IMR-90 (cell line): Measurements from ENCODE around the gene PPY. TPM values are rescaled to one million over a fixed set of nuclear protein-coding genes. Genes with fewer than 3 reads are reported as not detected.

Experiments used
- ATAC-seq: fragments of 200-7000 bp; cut with Tn5 transposase; 2 replicates; pipeline ENCODE4 v1.9.1; 2020; ENCODE audit warnings: low read depth, mild to moderate bottlenecking, moderate library complexity
- BruUV-seq: library from RNA; stranded (reverse); fragments of 400-500 nt; replicated peaks from 2 replicates; lab custom pipeline; 2021; lab: Mats Ljungman, UMichigan
- CTCF ChIA-PET: fragments of 300-600 bp; formaldehyde crosslinking; extraction: SDS; loops from one replicate; lab custom pipeline; 2021; ENCODE audit warnings: antibody characterized with exemption; lab: Yijun Ruan, JAX
- POLR2A ChIA-PET: fragments of 300-600 bp; sonication (Branson Sonifier 250); formaldehyde crosslinking; loops from one replicate; lab custom pipeline; 2022; ENCODE audit warnings: antibody characterized with exemption; ENCODE audit not compliant: unreplicated experiment; lab: Charles Lee
- DNase-seq: peaks from one replicate; pipeline ENCODE4 v3.0.0; 2013
- H2AFZ ChIP-seq: replicated peaks from 2 replicates; pipeline ENCODE3; 2013; ENCODE audit warnings: low read length, mild to moderate bottlenecking; ENCODE audit not compliant: poor library complexity
- H2AK5ac ChIP-seq: 2 replicates; pipeline ENCODE4 v1.6.1; 2013; ENCODE audit warnings: low read depth, low read length, inconsistent platforms
- H2AK9ac ChIP-seq: replicated peaks from 2 replicates; pipeline ENCODE3; 2013; ENCODE audit warnings: mild to moderate bottlenecking, low read depth, low read length, moderate library complexity; ENCODE audit not compliant: poor library complexity
- H2BK120ac ChIP-seq: 2 replicates; pipeline ENCODE4 v1.6.1; 2013; ENCODE audit warnings: low read depth, low read length, inconsistent platforms
- H2BK15ac ChIP-seq: 3 replicates; pipeline ENCODE4 v1.6.1; 2013; ENCODE audit warnings: low read depth, low read length, inconsistent platforms
- H2BK20ac ChIP-seq: 2 replicates; pipeline ENCODE4 v1.6.1; 2013; ENCODE audit warnings: low read depth, mild to moderate bottlenecking, inconsistent platforms, low read length, moderate library complexity
- H2BK5ac ChIP-seq: 2 replicates; pipeline ENCODE4 v1.6.1; 2013; ENCODE audit warnings: mild to moderate bottlenecking, low read depth, low read length, inconsistent platforms; ENCODE audit not compliant: poor library complexity, severe bottlenecking
- H3K14ac ChIP-seq: replicated peaks from 2 replicates; pipeline ENCODE4 v1.6.1; 2013; ENCODE audit warnings: low read depth, low read length, inconsistent platforms
- H3K18ac ChIP-seq: 2 replicates; pipeline ENCODE4 v1.6.1; 2013; ENCODE audit warnings: low read depth, low read length, control low read depth
- H3K23ac ChIP-seq: 2 replicates; pipeline ENCODE4 v1.6.1; 2013; ENCODE audit warnings: low read depth, low read length, inconsistent platforms
- H3K27ac ChIP-seq: 2 replicates; pipeline ENCODE4 v1.5.1; 2013; ENCODE audit warnings: mild to moderate bottlenecking, control low read depth, low read length; ENCODE audit not compliant: insufficient read depth
- H3K27me3 ChIP-seq: 2 replicates; pipeline ENCODE4 v1.6.1; 2013; ENCODE audit warnings: low read length; ENCODE audit not compliant: control insufficient read depth, insufficient read depth
- H3K36me3 ChIP-seq: 2 replicates; pipeline ENCODE4 v1.6.1; 2013; ENCODE audit warnings: low read length, mixed read lengths; ENCODE audit not compliant: control insufficient read depth, insufficient read depth
- H3K4ac ChIP-seq: 2 replicates; pipeline ENCODE4 v1.6.1; 2013; ENCODE audit warnings: low read depth, low read length, inconsistent platforms
- H3K4me1 ChIP-seq: 2 replicates; pipeline ENCODE4 v1.6.1; 2013; ENCODE audit warnings: low read length, mixed read lengths; ENCODE audit not compliant: control insufficient read depth, insufficient read depth
- H3K4me2 ChIP-seq: 2 replicates; pipeline ENCODE4 v1.6.1; 2013; ENCODE audit warnings: low read depth, mild to moderate bottlenecking, control low read depth, low read length, moderate library complexity
- H3K4me3 ChIP-seq: 2 replicates; pipeline ENCODE4 v1.5.1; 2013; ENCODE audit warnings: low read depth, mild to moderate bottlenecking, control low read depth, low read length, moderate library complexity; ENCODE audit not compliant: insufficient read depth
- H3K56ac ChIP-seq: 2 replicates; pipeline ENCODE4 v1.6.1; 2013; ENCODE audit warnings: low read length, inconsistent platforms; ENCODE audit not compliant: insufficient read depth; ENCODE audit errors: extremely low read depth
- H3K79me1 ChIP-seq, 2 experiments: 2 replicates each; pipeline ENCODE4 v1.6.1; 2013; ENCODE audit warnings: low read length in 2 of 2, inconsistent platforms in 1 of 2, low read depth in 1 of 2
- H3K9ac ChIP-seq: 2 replicates; pipeline ENCODE4 v1.6.1; 2013; ENCODE audit warnings: low read depth, low read length, control low read depth
- H3K9me1 ChIP-seq: 2 replicates; pipeline ENCODE4 v1.6.1; 2013; ENCODE audit warnings: low read length, inconsistent platforms; ENCODE audit not compliant: insufficient read depth
- H3K9me3 ChIP-seq: 2 replicates; pipeline ENCODE4 v1.6.1; 2013; ENCODE audit warnings: low read length; ENCODE audit not compliant: control insufficient read depth, insufficient read depth
- H4K20me1 ChIP-seq: 2 replicates; pipeline ENCODE4 v1.6.1; 2013; ENCODE audit warnings: low read length, inconsistent platforms; ENCODE audit not compliant: insufficient read depth
- H4K5ac ChIP-seq: 2 replicates; pipeline ENCODE4 v1.6.1; 2013; ENCODE audit warnings: mild to moderate bottlenecking, low read depth, low read length, control low read depth
- H4K8ac ChIP-seq, 2 experiments: 2 replicates each; pipeline ENCODE4 v1.6.1; 2013; ENCODE audit warnings: low read depth in 2 of 2, low read length in 2 of 2, control low read depth in 1 of 2, inconsistent platforms in 1 of 2
- H4K91ac ChIP-seq: 2 replicates; pipeline ENCODE4 v1.6.1; 2013; ENCODE audit warnings: low read depth, low read length, inconsistent platforms; ENCODE audit not compliant: insufficient read depth
- BHLHE40 ChIP-seq: fragments of 150-350 bp; IDR thresholded peaks from 2 replicates; pipeline ENCODE4 v1.6.1; 2016; ENCODE audit warnings: mild to moderate bottlenecking, low read depth, low read length
- CEBPB ChIP-seq: IDR thresholded peaks from 2 replicates; pipeline ENCODE4 v1.6.1; 2012; ENCODE audit warnings: low read depth, low read length, improper control_type of control experiment
- CHD1 ChIP-seq: IDR thresholded peaks from 2 replicates; pipeline ENCODE4 v1.6.1; 2012; ENCODE audit warnings: low read depth, low read length, improper control_type of control experiment
- FOS ChIP-seq: fragments of 150-350 bp; IDR thresholded peaks from 2 replicates; pipeline ENCODE4 v1.6.1; 2016; ENCODE audit warnings: low read depth, low read length
- MAFK ChIP-seq: IDR thresholded peaks from 2 replicates; pipeline ENCODE4 v1.6.1; 2012; ENCODE audit warnings: low read depth, low read length, improper control_type of control experiment
- MAZ ChIP-seq: IDR thresholded peaks from 2 replicates; pipeline ENCODE4 v1.6.1; 2012; ENCODE audit warnings: low read depth, mild to moderate bottlenecking, low read length, improper control_type of control experiment, moderate library complexity, borderline replicate concordance
- MXI1 ChIP-seq: IDR thresholded peaks from 2 replicates; pipeline ENCODE4 v1.6.1; 2012; ENCODE audit warnings: low read depth, mild to moderate bottlenecking, low read length, moderate library complexity, borderline replicate concordance
- NFE2L2 ChIP-seq: fragments of 150-350 bp; IDR thresholded peaks from 2 replicates; pipeline ENCODE4 v1.6.1; 2016; ENCODE audit warnings: low read depth, mild to moderate bottlenecking, low read length
- POLR2A ChIP-seq: IDR thresholded peaks from 2 replicates; pipeline ENCODE4 v1.6.1; 2012; ENCODE audit warnings: mild to moderate bottlenecking, low read depth, low read length
- RAD21 ChIP-seq: IDR thresholded peaks from 2 replicates; pipeline ENCODE4 v1.6.1; 2012; ENCODE audit warnings: low read length, improper control_type of control experiment
- RCOR1 ChIP-seq: IDR thresholded peaks from 2 replicates; pipeline ENCODE4 v1.6.1; 2012; ENCODE audit warnings: mild to moderate bottlenecking, low read length, improper control_type of control experiment; ENCODE audit not compliant: insufficient replicate concordance
- RFX5 ChIP-seq: IDR thresholded peaks from 2 replicates; pipeline ENCODE4 v1.8.0; 2012; ENCODE audit warnings: low read depth, mild to moderate bottlenecking, low read length, moderate library complexity
- SMC3 ChIP-seq: fragments of 150-350 bp; IDR thresholded peaks from 2 replicates; pipeline ENCODE4 v1.6.1; 2016; ENCODE audit warnings: low read depth, mild to moderate bottlenecking, antibody characterized with exemption, low read length, moderate library complexity
- WGBS, 2 experiments: methylation state at CpG; one replicate each; pipeline versions ENCODE4 v1.1.5 to v1.1.7; 2013; ENCODE audit warnings: missing lambda C conversion rate in 2 of 2; ENCODE audit not compliant: insufficient read length in 1 of 2; ENCODE audit errors: extremely low coverage in 2 of 2; 5-methylcytosine and 5-hydroxymethylcytosine counted together
- dilution Hi-C: fragments of 300-500 bp; cut with HindIII; formaldehyde crosslinking; loops from one replicate; pipeline ENCODE4 v1.14.3; 2018; ENCODE audit warnings: low sequenced_read_pairs; ENCODE audit not compliant: unreplicated experiment
- in situ Hi-C: fragments of 300-500 bp; cut with MboI; formaldehyde crosslinking; loops from 3 replicates; pipeline ENCODE4 v1.14.3; 2019; ENCODE audit warnings: low sequenced_read_pairs, inconsistent platforms, mixed read lengths
- intact Hi-C: fragments of 100-400 bp; cut with micrococcal nuclease; formaldehyde crosslinking; loops from 2 replicates; pipeline ENCODE4 v1.10.0; 2022
- polyA plus RNA-seq, 3 experiments: library from polyadenylated mRNA; depleted of rRNA; stranded (reverse); fragments of >200 nt; gene quantifications; 2 replicates each; pipeline ENCODE4 v1.2.3, GENCODE V29; 2012; ENCODE audit warnings: low replicate concordance in 1 of 3
- total RNA-seq: library from RNA; depleted of rRNA; stranded (reverse); fragments of >200 nt; gene quantifications from 2 replicates; pipeline ENCODE4 v1.2.3, GENCODE V29; 2012
- TF ChIP-seq, protein P1 (sequence below): conservative IDR thresholded peaks from 2 replicates; pipeline ENCODE4 v1.5.1; 2012; ENCODE audit warnings: mild to moderate bottlenecking, low read depth, low read length, improper control_type of control experiment
- TF ChIP-seq, protein P2 (sequence below): fragments of 150-350 bp; IDR thresholded peaks from 2 replicates; pipeline ENCODE4 v1.6.1; 2017; ENCODE audit warnings: mild to moderate bottlenecking, antibody characterized with exemption, low read length, low read depth
- TF ChIP-seq, protein P3 (sequence below): fragments of 150-350 bp; IDR thresholded peaks from 2 replicates; pipeline ENCODE4 v1.6.1; 2016; ENCODE audit warnings: low read depth, mild to moderate bottlenecking, low read length, moderate library complexity, borderline replicate concordance

Gene PPY
- total and polyA plus RNA-seq, 2 of the 4 experiments (the other 2 are of a cell fraction) = not detected

DNA sequence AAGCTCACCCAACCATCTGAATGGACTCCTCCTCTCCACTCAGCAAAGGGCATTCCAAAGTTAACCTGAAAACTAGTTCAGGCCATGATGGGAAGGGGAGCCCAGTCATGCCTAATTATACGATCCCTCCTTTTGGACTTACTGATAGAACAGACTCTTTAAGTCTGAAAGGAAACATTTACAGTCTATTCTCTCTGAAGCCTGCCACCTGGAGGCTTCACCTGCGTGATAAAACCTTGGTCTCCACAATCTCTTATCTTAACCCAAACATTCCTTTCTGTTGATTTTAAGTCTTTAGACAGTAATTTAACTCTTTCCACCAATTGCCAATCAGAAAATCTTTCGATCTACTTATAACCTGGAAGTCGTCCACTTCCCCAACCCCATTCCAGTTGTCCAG is 25.9 kb downstream of the PPY start:
- no peak overlapping the region for H4K8ac ChIP-seq
- no peak overlapping the region for H2BK20ac ChIP-seq

More for the DNA sequence above, 25.9 kb downstream of the PPY start:
- Histone ChIP-seq H2AFZ (no peak overlapping the region), H3K18ac (no peak overlapping the region), H3K9me3 (no peaks in the 10 kb centered on the region), H2BK5ac (no peak overlapping the region), H3K23ac (no peak overlapping the region), H3K9ac (no peak overlapping the region), H3K4ac (no peak overlapping the region), H2BK15ac (no peak overlapping the region), H2AK9ac (no peak overlapping the region), H2BK120ac (no peak overlapping the region), H3K27ac (no peak overlapping the region), H4K20me1 (no peaks in the 10 kb centered on the region), H3K79me1 (no peaks in the 10 kb centered on the region), H3K4me2 (no peak overlapping the region), H2AK5ac (no peak overlapping the region), H3K36me3 (no peaks in the 10 kb centered on the region), H4K91ac (no peak overlapping the region), H3K56ac (no peak overlapping the region), H4K5ac (no peak overlapping the region), H3K9me1 (peaks cover 3% of the 10 kb centered on the region; the same call in 1 of the 2 replicates), H3K27me3 (peaks cover 72% of the 10 kb centered on the region), H3K4me1 (no peaks in the 10 kb centered on the region), H3K4me3 (no peak overlapping the region), H3K14ac (no peak overlapping the region)
- ATAC-seq (no peak), DNase-seq (no peak)
- in situ Hi-C loops (no loop called here), dilution Hi-C loops (no loop called here), intact Hi-C loops (no loop called here)
- CTCF ChIA-PET = no interaction called here
- WGBS, 2 experiments = no CpG with 5 or more reads among the region's 4 CpGs
- no TSS peak for BruUV-seq
- TF ChIP-seq FOS (no peak), CHD1 (no peak), CEBPB (no peak), RAD21 (no peak), BHLHE40 (no peak), MAZ (no peak), MXI1 (no peak), POLR2A (no peak), RFX5 (no peak), SMC3 (no peak), NFE2L2 (no peak), MAFK (no peak), RCOR1 (no peak)
- TF ChIP-seq, protein P1, sequence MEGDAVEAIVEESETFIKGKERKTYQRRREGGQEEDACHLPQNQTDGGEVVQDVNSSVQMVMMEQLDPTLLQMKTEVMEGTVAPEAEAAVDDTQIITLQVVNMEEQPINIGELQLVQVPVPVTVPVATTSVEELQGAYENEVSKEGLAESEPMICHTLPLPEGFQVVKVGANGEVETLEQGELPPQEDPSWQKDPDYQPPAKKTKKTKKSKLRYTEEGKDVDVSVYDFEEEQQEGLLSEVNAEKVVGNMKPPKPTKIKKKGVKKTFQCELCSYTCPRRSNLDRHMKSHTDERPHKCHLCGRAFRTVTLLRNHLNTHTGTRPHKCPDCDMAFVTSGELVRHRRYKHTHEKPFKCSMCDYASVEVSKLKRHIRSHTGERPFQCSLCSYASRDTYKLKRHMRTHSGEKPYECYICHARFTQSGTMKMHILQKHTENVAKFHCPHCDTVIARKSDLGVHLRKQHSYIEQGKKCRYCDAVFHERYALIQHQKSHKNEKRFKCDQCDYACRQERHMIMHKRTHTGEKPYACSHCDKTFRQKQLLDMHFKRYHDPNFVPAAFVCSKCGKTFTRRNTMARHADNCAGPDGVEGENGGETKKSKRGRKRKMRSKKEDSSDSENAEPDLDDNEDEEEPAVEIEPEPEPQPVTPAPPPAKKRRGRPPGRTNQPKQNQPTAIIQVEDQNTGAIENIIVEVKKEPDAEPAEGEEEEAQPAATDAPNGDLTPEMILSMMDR = no peak
- TF ChIP-seq, protein P2, sequence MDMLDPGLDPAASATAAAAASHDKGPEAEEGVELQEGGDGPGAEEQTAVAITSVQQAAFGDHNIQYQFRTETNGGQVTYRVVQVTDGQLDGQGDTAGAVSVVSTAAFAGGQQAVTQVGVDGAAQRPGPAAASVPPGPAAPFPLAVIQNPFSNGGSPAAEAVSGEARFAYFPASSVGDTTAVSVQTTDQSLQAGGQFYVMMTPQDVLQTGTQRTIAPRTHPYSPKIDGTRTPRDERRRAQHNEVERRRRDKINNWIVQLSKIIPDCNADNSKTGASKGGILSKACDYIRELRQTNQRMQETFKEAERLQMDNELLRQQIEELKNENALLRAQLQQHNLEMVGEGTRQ = no peak
- TF ChIP-seq, protein P3, sequence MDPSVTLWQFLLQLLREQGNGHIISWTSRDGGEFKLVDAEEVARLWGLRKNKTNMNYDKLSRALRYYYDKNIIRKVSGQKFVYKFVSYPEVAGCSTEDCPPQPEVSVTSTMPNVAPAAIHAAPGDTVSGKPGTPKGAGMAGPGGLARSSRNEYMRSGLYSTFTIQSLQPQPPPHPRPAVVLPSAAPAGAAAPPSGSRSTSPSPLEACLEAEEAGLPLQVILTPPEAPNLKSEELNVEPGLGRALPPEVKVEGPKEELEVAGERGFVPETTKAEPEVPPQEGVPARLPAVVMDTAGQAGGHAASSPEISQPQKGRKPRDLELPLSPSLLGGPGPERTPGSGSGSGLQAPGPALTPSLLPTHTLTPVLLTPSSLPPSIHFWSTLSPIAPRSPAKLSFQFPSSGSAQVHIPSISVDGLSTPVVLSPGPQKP = no peak
- POLR2A ChIA-PET = no interaction called here
